Measurements from ENCODE around the gene PLEKHA6. TPM values are rescaled to one million over a fixed set of nuclear protein-coding genes. Genes with fewer than 3 reads are reported as not detected.

Gene PLEKHA6
- total RNA-seq, 1 experiment from 2014 or later = 5.5 TPM

DNA sequence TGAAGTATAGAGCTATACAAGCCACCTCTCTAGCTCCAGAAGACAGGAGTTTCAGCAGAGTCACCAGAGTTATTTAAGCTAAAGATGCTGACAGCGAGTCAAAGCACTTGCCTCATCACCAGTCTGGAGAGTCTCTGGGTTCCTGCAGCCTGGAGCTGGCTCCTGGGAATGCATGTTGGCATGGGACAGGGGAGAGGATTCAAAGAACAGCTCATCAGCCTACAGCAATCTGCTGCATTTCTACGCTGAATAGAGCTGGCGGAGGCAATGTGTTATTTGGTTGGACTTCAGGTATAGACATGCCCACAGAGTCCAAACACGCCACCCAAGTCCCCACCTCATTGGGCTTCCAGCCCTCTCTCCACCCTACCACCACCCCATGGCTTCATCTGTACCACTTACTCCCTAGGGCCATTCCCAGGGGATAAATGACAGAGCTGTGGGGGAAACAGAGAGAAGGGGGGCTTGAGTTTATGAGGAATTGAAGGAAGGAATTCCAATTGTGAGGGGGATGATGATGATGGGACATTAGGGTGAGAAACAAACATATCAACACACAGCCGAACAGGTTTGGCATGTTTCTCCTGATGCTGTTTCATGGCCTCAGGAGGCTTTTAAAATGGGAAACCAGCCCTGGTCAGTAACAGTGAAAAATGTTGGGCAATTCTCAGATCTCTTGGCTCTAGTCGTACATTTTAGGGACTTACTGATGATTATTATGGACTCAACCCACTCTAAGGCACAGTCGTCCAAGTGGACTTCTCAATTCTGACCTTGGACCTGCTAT, 58.4 kb downstream of the PLEKHA6 start:
- H3K27me3 ChIP-seq (ENCODE audit: control insufficient read depth, insufficient read depth, low read length) = no peaks in the 10 kb centered on the region
- ChIA-PET CTCF (no interaction called here), POLR2A (no interaction called here)
- H3K36me3 ChIP-seq (ENCODE audit: control insufficient read depth, insufficient read depth, low read length) = no peaks in the 10 kb centered on the region
- H3K9me3 ChIP-seq (ENCODE audit: control insufficient read depth, insufficient read depth, low read depth, low read length) = no peaks in the 10 kb centered on the region
- no peaks in the 10 kb centered on the region for H3K4me1 ChIP-seq (ENCODE audit: control insufficient read depth, insufficient read depth, low read length)
- TF ChIP-seq, protein P1, sequence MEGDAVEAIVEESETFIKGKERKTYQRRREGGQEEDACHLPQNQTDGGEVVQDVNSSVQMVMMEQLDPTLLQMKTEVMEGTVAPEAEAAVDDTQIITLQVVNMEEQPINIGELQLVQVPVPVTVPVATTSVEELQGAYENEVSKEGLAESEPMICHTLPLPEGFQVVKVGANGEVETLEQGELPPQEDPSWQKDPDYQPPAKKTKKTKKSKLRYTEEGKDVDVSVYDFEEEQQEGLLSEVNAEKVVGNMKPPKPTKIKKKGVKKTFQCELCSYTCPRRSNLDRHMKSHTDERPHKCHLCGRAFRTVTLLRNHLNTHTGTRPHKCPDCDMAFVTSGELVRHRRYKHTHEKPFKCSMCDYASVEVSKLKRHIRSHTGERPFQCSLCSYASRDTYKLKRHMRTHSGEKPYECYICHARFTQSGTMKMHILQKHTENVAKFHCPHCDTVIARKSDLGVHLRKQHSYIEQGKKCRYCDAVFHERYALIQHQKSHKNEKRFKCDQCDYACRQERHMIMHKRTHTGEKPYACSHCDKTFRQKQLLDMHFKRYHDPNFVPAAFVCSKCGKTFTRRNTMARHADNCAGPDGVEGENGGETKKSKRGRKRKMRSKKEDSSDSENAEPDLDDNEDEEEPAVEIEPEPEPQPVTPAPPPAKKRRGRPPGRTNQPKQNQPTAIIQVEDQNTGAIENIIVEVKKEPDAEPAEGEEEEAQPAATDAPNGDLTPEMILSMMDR (IDR thresholded peaks at IDR 0.05) = no peak
- no peak for TF ChIP-seq SIN3A (IDR thresholded peaks at IDR 0.05; ENCODE audit: borderline replicate concordance, insufficient read depth, low read depth, low read length)
- TF ChIP-seq TCF7L2 (IDR thresholded peaks at IDR 0.05; ENCODE audit: low read depth, low read length) = no peak
- TF ChIP-seq, protein P2, sequence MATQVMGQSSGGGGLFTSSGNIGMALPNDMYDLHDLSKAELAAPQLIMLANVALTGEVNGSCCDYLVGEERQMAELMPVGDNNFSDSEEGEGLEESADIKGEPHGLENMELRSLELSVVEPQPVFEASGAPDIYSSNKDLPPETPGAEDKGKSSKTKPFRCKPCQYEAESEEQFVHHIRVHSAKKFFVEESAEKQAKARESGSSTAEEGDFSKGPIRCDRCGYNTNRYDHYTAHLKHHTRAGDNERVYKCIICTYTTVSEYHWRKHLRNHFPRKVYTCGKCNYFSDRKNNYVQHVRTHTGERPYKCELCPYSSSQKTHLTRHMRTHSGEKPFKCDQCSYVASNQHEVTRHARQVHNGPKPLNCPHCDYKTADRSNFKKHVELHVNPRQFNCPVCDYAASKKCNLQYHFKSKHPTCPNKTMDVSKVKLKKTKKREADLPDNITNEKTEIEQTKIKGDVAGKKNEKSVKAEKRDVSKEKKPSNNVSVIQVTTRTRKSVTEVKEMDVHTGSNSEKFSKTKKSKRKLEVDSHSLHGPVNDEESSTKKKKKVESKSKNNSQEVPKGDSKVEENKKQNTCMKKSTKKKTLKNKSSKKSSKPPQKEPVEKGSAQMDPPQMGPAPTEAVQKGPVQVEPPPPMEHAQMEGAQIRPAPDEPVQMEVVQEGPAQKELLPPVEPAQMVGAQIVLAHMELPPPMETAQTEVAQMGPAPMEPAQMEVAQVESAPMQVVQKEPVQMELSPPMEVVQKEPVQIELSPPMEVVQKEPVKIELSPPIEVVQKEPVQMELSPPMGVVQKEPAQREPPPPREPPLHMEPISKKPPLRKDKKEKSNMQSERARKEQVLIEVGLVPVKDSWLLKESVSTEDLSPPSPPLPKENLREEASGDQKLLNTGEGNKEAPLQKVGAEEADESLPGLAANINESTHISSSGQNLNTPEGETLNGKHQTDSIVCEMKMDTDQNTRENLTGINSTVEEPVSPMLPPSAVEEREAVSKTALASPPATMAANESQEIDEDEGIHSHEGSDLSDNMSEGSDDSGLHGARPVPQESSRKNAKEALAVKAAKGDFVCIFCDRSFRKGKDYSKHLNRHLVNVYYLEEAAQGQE (IDR thresholded peaks at IDR 0.05; ENCODE audit: insufficient read depth in 1 of 2, low read depth in 2 of 2, low read length in 1 of 2) = no peak
- TF ChIP-seq POLR2AphosphoS5 (IDR thresholded peaks at IDR 0.05; ENCODE audit: low read depth, low read length) = no peak
- DNase-seq (ENCODE audit: low read depth, low spot score) (no peak), ATAC-seq (no peak)
- no peak overlapping the region for H3K4me3 ChIP-seq (ENCODE audit: low read depth in 2 of 2, low read length in 2 of 2)
- no peak overlapping the region for H3K27ac ChIP-seq (ENCODE audit: low read length)
- intact Hi-C loops (cut with micrococcal nuclease; ENCODE audit: unreplicated experiment) = no loop called here
- in situ Hi-C loops (cut with HindIII; ENCODE audit: low pct_unique_long_range_greater_than_20kb, low sequenced_read_pairs) = no loop called here
- no TSS peak for BruUV-seq (replicated peaks)

DNA sequence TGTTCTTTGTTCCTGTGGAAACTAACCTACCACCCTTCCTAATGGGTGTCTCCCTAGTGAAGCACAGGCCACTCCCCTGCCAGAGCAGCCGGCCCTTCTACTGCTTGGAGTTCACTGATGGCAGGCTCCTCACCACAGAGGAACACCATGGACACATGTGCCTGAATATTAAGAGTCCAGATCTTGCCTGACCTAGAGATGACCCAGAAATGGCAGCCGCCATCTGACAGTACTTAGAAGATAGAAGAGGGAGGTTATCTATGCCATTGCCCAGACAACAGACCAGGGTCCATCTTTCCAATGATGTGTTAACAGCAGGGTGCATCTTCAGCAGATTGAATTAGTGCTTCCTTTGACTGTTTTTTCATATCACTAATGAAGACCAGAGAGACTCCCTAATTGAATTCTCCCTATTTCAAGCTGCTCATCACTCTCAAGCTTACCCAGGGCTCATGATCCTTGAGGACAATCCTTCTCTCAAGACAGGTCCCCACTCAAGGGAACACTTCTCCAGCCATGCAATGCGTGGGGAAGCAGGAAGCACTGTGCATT, 59.8 kb downstream of the PLEKHA6 start:
- no peaks in the 10 kb centered on the region for H3K4me1 ChIP-seq (ENCODE audit: control insufficient read depth, insufficient read depth, low read length)
- intact Hi-C loops (cut with micrococcal nuclease; ENCODE audit: unreplicated experiment) = no loop called here
- ATAC-seq = no peak

More for the DNA sequence above, 59.8 kb downstream of the PLEKHA6 start:
- H3K9me3 ChIP-seq (ENCODE audit: control insufficient read depth, insufficient read depth, low read depth, low read length) = no peaks in the 10 kb centered on the region
- H3K27me3 ChIP-seq (ENCODE audit: control insufficient read depth, insufficient read depth, low read length) = no peaks in the 10 kb centered on the region
- TF ChIP-seq TCF7L2 (IDR thresholded peaks at IDR 0.05; ENCODE audit: low read depth, low read length) (no peak), SIN3A (IDR thresholded peaks at IDR 0.05; ENCODE audit: borderline replicate concordance, insufficient read depth, low read depth, low read length) (no peak), POLR2AphosphoS5 (IDR thresholded peaks at IDR 0.05; ENCODE audit: low read depth, low read length) (no peak)
- TF ChIP-seq, protein P2 (IDR thresholded peaks at IDR 0.05; ENCODE audit: insufficient read depth in 1 of 2, low read depth in 2 of 2, low read length in 1 of 2) = no peak
- TF ChIP-seq, protein P1 (IDR thresholded peaks at IDR 0.05) = no peak
- CTCF ChIA-PET = no interaction called here
- POLR2A ChIA-PET = no interaction called here
- H3K4me3 ChIP-seq (ENCODE audit: low read depth in 2 of 2, low read length in 2 of 2) = no peak overlapping the region
- DNase-seq (ENCODE audit: low read depth, low spot score) = no peak
- no peaks in the 10 kb centered on the region for H3K36me3 ChIP-seq (ENCODE audit: control insufficient read depth, insufficient read depth, low read length)
- no TSS peak for BruUV-seq (replicated peaks)
- in situ Hi-C loops (cut with HindIII; ENCODE audit: low pct_unique_long_range_greater_than_20kb, low sequenced_read_pairs) = no loop called here
- H3K27ac ChIP-seq (ENCODE audit: low read length) = no peak overlapping the region

Data from Panc1 (cell line).